GM13976 (cell line): ENCODE data around the gene ARFGAP2.
A peak's percentile ranks its signal among the peaks of the same experiment; 100 is the strongest.
"Not testable (repeated sequence)": the region's sequence is repeated elsewhere in the genome, so short reads cannot be mapped to it uniquely, and the experiment has no call there.

Source experiments
- DNase-seq: peaks from one replicate; pipeline ENCODE4 v3.0.0; 2012; ENCODE audit warnings: low spot score
- in situ Hi-C: fragments of 300-500 bp; cut with MboI; formaldehyde crosslinking; loops from one replicate; pipeline ENCODE4 v1.12.0; 2022; ENCODE audit warnings: low sequenced_read_pairs, mixed read lengths, inconsistent platforms; ENCODE audit not compliant: unreplicated experiment
- TF ChIP-seq, protein P1 (sequence below): IDR thresholded peaks from 2 replicates; pipeline ENCODE4 v1.5.1; 2012; ENCODE audit warnings: borderline replicate concordance, mild to moderate bottlenecking; ENCODE audit not compliant: insufficient read depth; ENCODE audit errors: extremely low read depth, missing control alignments, control extremely low read depth

The ARFGAP2 gene

DNA sequence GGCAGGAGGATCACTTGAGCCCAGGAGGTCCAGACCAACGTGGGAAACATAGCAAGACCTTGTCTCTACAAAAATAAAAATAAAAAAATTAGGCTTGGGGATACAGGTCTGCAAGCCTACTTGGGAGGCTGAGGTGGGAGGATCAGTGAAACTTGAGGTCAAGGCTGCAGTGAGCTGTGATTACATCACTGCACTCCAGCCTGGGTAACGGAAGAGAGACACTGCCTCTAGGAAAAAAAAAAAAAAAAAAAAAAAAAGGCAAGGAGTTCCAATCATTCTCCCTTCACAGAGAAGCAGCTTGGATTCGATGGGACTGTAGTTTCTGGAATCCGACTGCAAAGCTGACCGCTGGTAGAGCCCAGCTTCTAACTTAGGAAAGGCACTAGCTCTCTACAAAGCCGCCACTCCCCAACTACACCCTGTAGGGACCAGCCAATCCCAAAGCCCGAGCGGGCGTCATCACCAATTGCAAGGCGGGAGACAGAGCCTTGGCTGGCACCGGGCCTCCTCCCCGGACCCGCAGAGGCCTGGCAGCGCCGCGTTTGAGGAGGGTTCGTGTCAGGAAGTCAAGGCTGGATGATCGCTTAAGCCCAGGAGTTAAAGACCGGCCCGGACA is 37.4 kb upstream of the ARFGAP2 start:
- DNase-seq = peak; percentile 81
- in situ Hi-C loops = no loop called here
- TF ChIP-seq, protein P1, sequence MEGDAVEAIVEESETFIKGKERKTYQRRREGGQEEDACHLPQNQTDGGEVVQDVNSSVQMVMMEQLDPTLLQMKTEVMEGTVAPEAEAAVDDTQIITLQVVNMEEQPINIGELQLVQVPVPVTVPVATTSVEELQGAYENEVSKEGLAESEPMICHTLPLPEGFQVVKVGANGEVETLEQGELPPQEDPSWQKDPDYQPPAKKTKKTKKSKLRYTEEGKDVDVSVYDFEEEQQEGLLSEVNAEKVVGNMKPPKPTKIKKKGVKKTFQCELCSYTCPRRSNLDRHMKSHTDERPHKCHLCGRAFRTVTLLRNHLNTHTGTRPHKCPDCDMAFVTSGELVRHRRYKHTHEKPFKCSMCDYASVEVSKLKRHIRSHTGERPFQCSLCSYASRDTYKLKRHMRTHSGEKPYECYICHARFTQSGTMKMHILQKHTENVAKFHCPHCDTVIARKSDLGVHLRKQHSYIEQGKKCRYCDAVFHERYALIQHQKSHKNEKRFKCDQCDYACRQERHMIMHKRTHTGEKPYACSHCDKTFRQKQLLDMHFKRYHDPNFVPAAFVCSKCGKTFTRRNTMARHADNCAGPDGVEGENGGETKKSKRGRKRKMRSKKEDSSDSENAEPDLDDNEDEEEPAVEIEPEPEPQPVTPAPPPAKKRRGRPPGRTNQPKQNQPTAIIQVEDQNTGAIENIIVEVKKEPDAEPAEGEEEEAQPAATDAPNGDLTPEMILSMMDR = no peak

DNA sequence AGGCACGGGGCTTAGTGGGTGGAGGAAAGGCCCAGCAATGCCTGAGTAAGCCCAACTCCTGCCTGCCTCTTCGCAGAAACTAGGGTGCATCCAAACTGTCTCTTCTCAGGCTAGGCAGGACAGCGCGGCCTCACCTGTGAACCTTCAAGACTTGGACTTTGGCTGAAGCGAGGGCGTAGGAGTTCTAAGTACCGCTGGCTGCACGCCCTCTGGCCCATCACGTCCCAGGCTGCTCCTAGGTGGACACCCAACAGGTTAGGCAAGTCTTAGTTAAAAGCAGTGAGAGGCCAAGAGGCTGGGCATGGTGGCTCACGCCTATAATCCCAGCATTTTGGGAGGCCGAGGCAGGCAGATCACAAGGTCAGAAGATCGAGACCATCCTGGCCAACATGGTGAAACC is 36.3 kb upstream of the ARFGAP2 start:
- DNase-seq = no peak
- TF ChIP-seq, protein P1 = no peak
- in situ Hi-C loops = no loop called here

DNA sequence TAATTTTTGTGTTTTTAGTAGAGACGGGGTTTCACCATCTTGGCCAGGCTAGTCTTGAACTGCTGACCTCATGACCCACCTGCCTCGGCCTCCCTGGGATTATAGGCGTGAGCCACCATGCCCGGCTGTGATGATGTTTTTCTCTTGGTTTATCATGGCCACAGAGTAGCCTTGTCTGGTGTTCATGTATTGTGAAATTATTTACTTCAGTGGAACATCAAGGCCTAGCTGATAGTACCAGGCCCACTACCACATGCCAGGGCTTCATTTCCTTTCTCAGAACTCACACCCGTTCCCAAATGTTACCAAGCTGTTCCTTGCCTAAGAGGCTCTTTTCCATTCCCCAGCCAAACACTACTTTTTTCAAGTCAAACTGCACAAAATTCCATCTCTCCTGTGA is 31.9 kb upstream of the ARFGAP2 start:
- in situ Hi-C loops = no loop called here
- no peak for DNase-seq
- TF ChIP-seq, protein P1 = no peak

DNA sequence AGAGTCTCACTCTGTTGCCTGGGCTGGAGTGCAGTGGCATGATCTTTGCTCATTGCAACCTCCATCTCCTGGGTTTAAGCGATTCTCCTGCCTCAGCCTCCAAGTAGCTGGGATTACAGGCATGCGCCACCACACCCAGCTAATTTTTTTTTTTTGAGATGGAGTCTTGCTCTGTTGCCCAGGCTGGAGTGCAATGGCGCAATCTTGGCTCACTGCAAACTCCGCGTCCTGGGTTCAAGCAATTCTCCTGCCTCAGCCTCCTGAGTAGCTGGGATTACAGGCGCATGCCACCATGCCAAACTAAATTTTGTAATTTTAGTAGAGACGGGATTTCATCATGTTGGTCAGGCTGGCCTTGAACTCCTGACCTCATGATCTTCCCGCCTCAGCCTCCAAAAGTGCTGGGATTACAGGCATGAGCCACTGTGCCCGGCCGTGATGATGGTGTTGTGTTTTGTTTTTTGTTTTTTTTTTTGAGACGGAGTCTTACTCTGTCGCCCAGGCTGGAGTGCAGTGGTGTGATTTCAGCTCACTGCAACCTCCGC is 31.4 kb upstream of the ARFGAP2 start:
- DNase-seq, in situ Hi-C loops: not testable (repeated sequence)

DNA sequence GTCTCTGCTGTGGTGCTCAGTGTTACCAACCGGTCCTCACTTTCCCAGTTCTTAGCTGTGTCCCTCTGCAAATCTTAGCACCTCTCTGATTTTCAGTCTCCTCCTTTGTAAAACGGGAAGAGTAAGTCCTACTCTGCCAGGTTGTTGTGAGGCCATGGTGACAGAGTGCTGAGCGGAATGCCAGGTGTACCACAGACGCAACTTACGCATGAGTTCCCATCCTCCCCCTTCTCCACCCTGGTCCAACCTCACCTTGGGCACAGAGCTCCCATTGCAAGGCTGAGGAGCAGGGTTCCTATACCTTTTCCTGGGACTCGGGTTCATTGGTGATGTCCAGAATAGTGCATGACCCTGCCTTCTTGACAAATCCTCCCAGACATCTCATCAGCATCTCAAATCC is 30.8 kb upstream of the ARFGAP2 start:
- TF ChIP-seq, protein P1 = no peak
- in situ Hi-C loops = no loop called here
- no peak for DNase-seq

DNA sequence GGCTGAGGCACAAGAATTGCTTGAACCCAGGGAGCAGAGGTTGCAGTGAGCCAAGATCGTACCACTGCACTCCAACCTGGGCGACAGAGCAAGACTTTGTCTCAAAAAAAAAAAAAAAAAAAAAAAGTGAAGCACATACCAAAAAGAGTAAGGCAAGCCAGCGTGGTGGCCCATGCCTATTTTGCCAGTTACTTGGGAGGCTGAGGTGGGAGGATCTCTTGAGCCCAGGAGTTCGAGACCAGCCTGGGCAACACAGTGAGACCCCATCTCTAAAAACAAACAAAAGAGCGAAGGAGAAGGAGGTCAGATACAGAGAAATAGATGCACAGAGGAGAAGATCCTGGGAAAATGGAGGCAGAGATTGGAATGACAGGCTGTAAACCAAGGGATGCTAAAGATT is 29.9 kb upstream of the ARFGAP2 start:
- in situ Hi-C loops, DNase-seq: not testable (repeated sequence)

DNA sequence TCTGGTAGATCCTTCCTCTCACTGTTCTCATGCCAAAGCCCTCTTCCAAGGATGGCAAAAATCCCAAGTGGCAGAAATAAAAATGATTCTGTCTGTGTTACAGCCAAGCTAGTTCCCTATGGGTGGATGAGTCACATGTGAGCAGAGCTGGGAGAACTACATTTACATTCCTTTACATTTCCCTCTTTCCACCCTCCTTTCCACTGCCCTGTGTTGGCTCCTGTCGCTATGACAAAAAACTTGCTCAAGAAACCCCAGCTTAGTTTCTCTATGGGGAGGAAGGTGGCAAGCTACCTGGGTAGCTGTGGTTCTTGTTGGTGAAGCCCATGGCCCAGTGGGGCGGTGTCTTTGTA is 27.9 kb upstream of the ARFGAP2 start:
- TF ChIP-seq, protein P1 = no peak
- no peak for DNase-seq
- in situ Hi-C loops = no loop called here

DNA sequence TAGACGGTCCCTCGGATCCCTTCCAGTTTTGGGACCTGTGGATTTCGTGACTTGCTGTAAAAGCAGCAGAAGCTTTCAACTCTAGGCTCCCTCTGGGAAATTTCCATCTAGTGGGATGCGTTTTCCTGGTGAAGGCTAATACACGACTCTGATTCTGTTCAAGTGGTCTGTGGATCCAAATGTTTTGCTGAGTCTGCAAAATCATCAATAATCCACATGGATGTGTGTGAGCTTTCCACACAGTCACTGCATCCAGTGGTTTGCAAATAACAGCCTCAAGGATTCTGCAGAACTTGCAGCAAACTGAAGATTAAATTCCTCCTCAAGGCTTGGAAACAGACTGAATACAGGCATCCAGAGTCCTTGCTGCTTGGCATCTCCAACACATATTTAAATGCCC is 25.9 kb upstream of the ARFGAP2 start:
- in situ Hi-C loops = no loop called here
- TF ChIP-seq, protein P1 = no peak
- no peak for DNase-seq
